Measurements from ENCODE around the gene TTC7B. TPM values are rescaled to one million over a fixed set of nuclear protein-coding genes. Genes with fewer than 3 reads are reported as not detected.

Gene TTC7B
- total RNA-seq, 4 donors from 2014 or later, result 8.4 to 11.2 (median 9.2) TPM

- TF ChIP-seq POLR2AphosphoS5 (IDR thresholded peaks at IDR 0.05) (no peak), EP300 (IDR thresholded peaks at IDR 0.05; ENCODE audit: low read depth) (no peak), POLR2A (IDR thresholded peaks at IDR 0.05) (no peak), CTCF (IDR thresholded peaks at IDR 0.05) (no peak)
- in situ Hi-C loops (cut with MboI; ENCODE audit: low pct_ligation_motif_present in 1 of 4, low pct_unique_long_range_greater_than_20kb in 1 of 4, low sequenced_read_pairs in 3 of 4) (no loop called here), intact Hi-C loops (cut with DNase I; ENCODE audit: low total_unique reads) (no loop called here)
- no peak overlapping the region for H3K27ac ChIP-seq
- no peaks in the 10 kb centered on the region for H3K27me3 ChIP-seq
- H3K4me1 ChIP-seq, result peaks cover 0 to 13% (median 4%) of the 10 kb centered on the region in 4 donors
- H3K9me3 ChIP-seq, result no peaks in the 10 kb centered on the region
- no peak for DNase-seq
- H3K36me3 ChIP-seq, result no peaks in the 10 kb centered on the region
- 80 to 88% methylated on average over 1 to 9 of the region's 9 CpGs for WGBS, 2 donors (ENCODE audit: low coverage in 1 of 2)
- H3K4me3 ChIP-seq, result no peak overlapping the region
These were observed 85.9 kb downstream of the TTC7B start for GRCh38 chr14:90730206-90730766.

GRCh38 chr14:90728951-90729350 is 87.3 kb downstream of the TTC7B start:
- DNase-seq, result no peak
- H3K4me1 ChIP-seq, result peaks cover 0 to 13% (median 4%) of the 10 kb centered on the region in 4 donors
- in situ Hi-C loops (cut with MboI; ENCODE audit: low pct_ligation_motif_present in 1 of 4, low pct_unique_long_range_greater_than_20kb in 1 of 4, low sequenced_read_pairs in 3 of 4), result no loop called here
- no peaks in the 10 kb centered on the region for H3K27me3 ChIP-seq
- 85 to 90% methylated on average over 3 to 5 of the region's 5 CpGs for WGBS, 2 donors (ENCODE audit: low coverage in 1 of 2)
- no peaks in the 10 kb centered on the region for H3K36me3 ChIP-seq
- no peak overlapping the region for H3K4me3 ChIP-seq
- intact Hi-C loops (cut with DNase I; ENCODE audit: low total_unique reads), result no loop called here
- no peak overlapping the region for H3K27ac ChIP-seq
- TF ChIP-seq EP300 (IDR thresholded peaks at IDR 0.05; ENCODE audit: low read depth), result no peak
- TF ChIP-seq POLR2AphosphoS5 (IDR thresholded peaks at IDR 0.05), result no peak
- TF ChIP-seq POLR2A (IDR thresholded peaks at IDR 0.05), result no peak
- TF ChIP-seq CTCF (IDR thresholded peaks at IDR 0.05), result no peak
- H3K9me3 ChIP-seq, result no peaks in the 10 kb centered on the region

GRCh38 chr14:90727082-90727481 is 89.1 kb downstream of the TTC7B start:
- Histone ChIP-seq H3K9me3 (no peaks in the 10 kb centered on the region), H3K27me3 (no peaks in the 10 kb centered on the region), H3K27ac (peak overlapping the region in 2 of 4 donors; percentile 19 to 23), H3K36me3 (no peaks in the 10 kb centered on the region), H3K4me1 (peaks cover 0 to 8% (median 2%) of the 10 kb centered on the region in 4 donors), H3K4me3 (no peak overlapping the region)
- TF ChIP-seq POLR2AphosphoS5 (IDR thresholded peaks at IDR 0.05), result no peak
- TF ChIP-seq EP300 (IDR thresholded peaks at IDR 0.05; ENCODE audit: low read depth), result no peak
- no peak for TF ChIP-seq POLR2A (IDR thresholded peaks at IDR 0.05)
- TF ChIP-seq CTCF (IDR thresholded peaks at IDR 0.05), result no peak
- intact Hi-C loops (cut with DNase I; ENCODE audit: low total_unique reads) (no loop called here), in situ Hi-C loops (cut with MboI; ENCODE audit: low pct_ligation_motif_present in 1 of 4, low pct_unique_long_range_greater_than_20kb in 1 of 4, low sequenced_read_pairs in 3 of 4) (no loop called here)
- WGBS, 2 donors (ENCODE audit: low coverage in 1 of 2), result 69 to 75% methylated on average over 6 to 13 of the region's 13 CpGs
- no peak for DNase-seq

- H3K4me1 ChIP-seq, result peaks cover 0 to 8% (median 2%) of the 10 kb centered on the region in 4 donors
- intact Hi-C loops (cut with DNase I; ENCODE audit: low total_unique reads), result no loop called here
These were observed 89.6 kb downstream of the TTC7B start for GRCh38 chr14:90726656-90727055.

More at GRCh38 chr14:90726656-90727055, 89.6 kb downstream of the TTC7B start:
- 29 to 42% methylated on average over 6 to 9 of the region's 9 CpGs for WGBS, 2 donors (ENCODE audit: low coverage in 1 of 2)
- in situ Hi-C loops (cut with MboI; ENCODE audit: low pct_ligation_motif_present in 1 of 4, low pct_unique_long_range_greater_than_20kb in 1 of 4, low sequenced_read_pairs in 3 of 4), result no loop called here
- Histone ChIP-seq H3K9me3 (no peaks in the 10 kb centered on the region), H3K27ac (peak overlapping the region in 2 of 4 donors; percentile 19 to 23), H3K4me3 (no peak overlapping the region), H3K36me3 (no peaks in the 10 kb centered on the region), H3K27me3 (no peaks in the 10 kb centered on the region)
- DNase-seq, result peak; percentile 82
- TF ChIP-seq EP300 (IDR thresholded peaks at IDR 0.05; ENCODE audit: low read depth) (no peak), POLR2AphosphoS5 (IDR thresholded peaks at IDR 0.05) (peak in 1 of 3 donors; percentile 17), POLR2A (IDR thresholded peaks at IDR 0.05) (no peak), CTCF (IDR thresholded peaks at IDR 0.05) (peak in 3 of 5 experiments; percentile 16 to 24 (median 17))
